Activated B cell treated with CpG ODN at 0.5 μM for 24 hours (primary cell): Measurements from ENCODE around the gene MAP4K1. TPM values are rescaled to one million over a fixed set of nuclear protein-coding genes. Genes with fewer than 3 reads are reported as not detected.
"Not testable (repeated sequence)": the region's sequence is repeated elsewhere in the genome, so short reads cannot be mapped to it uniquely, and the experiment has no call there.

Experiments
- ATAC-seq: fragments of 200-7000 bp; cut with Tn5 transposase; one replicate; pipeline ENCODE4 v1.10.0; 2021; ENCODE audit warnings: low read depth, mild to moderate bottlenecking, moderate library complexity
- CTCF ChIA-PET: fragments of 350-600 bp; sonication (Branson Sonifier 250); formaldehyde crosslinking; loops from one replicate; lab custom pipeline; 2021; ENCODE audit warnings: antibody characterized with exemption; lab: Charles Lee
- POLR2A ChIA-PET: fragments of 350-600 bp; sonication (Branson Sonifier 250); formaldehyde crosslinking; loops from one replicate; lab custom pipeline; 2021; ENCODE audit warnings: antibody characterized with exemption; lab: Charles Lee
- DNase-seq: peaks from one replicate; pipeline ENCODE4 v3.0.0; 2022
- H3K27ac Mint-ChIP-seq: one replicate; pipeline ENCODE4 v1.8.0; 2020; ENCODE audit warnings: mixed read lengths
- H3K27me3 Mint-ChIP-seq: one replicate; pipeline ENCODE4 v1.8.0; 2021; ENCODE audit warnings: mixed read lengths
- H3K36me3 Mint-ChIP-seq: one replicate; pipeline ENCODE4 v1.8.0; 2021; ENCODE audit warnings: low read depth, mixed read lengths
- H3K4me1 Mint-ChIP-seq: one replicate; pipeline ENCODE4 v1.8.0; 2021; ENCODE audit warnings: mixed read lengths
- H3K4me3 Mint-ChIP-seq: one replicate; pipeline ENCODE4 v1.8.0; 2020; ENCODE audit warnings: mild to moderate bottlenecking, mixed read lengths
- H3K9me3 Mint-ChIP-seq: one replicate; pipeline ENCODE4 v1.8.0; 2020; ENCODE audit warnings: mixed read lengths
- intact Hi-C: fragments of 100-400 bp; cut with micrococcal nuclease; formaldehyde crosslinking; loops from one replicate; pipeline ENCODE4 v1.15.1; 2024
- total RNA-seq: library from RNA; stranded (reverse); gene quantifications from 2 replicates; pipeline ENCODE4 v1.2.3, GENCODE V29; 2022
- TF ChIP-seq, protein P1 (sequence below): fragments of 200-600 bp; IDR thresholded peaks from one replicate; pipeline ENCODE4 v1.8.0; 2022; ENCODE audit warnings: antibody characterized with exemption, mild to moderate bottlenecking

Gene MAP4K1
- total RNA-seq, 1 donor from 2014 or later: 379 TPM

DNA sequence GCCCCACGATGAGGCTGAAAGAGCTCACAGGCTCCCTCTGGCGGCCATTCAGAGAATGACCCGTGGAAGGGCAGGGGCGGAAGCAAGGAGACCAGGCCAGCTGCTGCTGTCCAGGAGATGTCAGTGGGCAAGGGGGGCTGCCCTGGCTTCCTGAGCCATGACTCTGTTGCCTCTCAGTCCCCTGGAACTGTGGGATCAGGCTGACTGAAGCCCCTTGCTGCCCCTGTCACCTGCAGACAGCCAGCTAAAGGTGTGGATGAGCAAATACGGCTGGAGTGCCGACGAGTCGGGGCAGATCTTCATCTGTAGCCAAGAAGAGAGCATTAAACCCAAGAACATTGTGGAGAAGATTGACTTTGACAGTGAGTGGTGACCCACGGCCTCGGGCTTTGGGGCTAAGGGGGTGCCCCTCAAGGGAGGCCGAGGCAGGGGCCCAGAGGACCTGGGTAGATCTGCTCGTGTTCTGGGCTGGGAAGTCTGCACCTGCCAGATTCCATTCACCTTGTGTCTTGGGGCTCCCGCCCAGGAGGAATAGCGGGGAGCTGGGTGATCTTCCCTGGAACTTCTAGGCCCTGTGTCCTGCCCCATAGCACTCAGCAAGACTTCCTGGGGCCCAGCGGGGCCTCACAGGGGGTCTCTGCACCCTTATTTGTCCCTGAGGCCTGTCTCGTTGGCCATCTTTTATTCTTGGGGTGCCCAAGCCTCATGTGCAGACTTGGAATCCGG, 17.2 kb upstream of the MAP4K1 start:
- Mint-ChIP-seq H3K4me3 (no peak overlapping the region), H3K4me1 (peaks cover 29% of the 10 kb centered on the region), H3K9me3 (no peaks in the 10 kb centered on the region), H3K36me3 (peaks cover 48% of the 10 kb centered on the region), H3K27me3 (no peaks in the 10 kb centered on the region), H3K27ac (peak overlapping the region; percentile 79)
- TF ChIP-seq, protein P1, sequence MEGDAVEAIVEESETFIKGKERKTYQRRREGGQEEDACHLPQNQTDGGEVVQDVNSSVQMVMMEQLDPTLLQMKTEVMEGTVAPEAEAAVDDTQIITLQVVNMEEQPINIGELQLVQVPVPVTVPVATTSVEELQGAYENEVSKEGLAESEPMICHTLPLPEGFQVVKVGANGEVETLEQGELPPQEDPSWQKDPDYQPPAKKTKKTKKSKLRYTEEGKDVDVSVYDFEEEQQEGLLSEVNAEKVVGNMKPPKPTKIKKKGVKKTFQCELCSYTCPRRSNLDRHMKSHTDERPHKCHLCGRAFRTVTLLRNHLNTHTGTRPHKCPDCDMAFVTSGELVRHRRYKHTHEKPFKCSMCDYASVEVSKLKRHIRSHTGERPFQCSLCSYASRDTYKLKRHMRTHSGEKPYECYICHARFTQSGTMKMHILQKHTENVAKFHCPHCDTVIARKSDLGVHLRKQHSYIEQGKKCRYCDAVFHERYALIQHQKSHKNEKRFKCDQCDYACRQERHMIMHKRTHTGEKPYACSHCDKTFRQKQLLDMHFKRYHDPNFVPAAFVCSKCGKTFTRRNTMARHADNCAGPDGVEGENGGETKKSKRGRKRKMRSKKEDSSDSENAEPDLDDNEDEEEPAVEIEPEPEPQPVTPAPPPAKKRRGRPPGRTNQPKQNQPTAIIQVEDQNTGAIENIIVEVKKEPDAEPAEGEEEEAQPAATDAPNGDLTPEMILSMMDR: peak; percentile 76
- ChIA-PET POLR2A (interaction anchor here (0.6 to 2.7 kb wide), 10 partner anchors 17 to 296 kb away, joined by 3 to 45 read pairs (median 8); partner anchors contain the start of genes EIF3K, FAM98C, MAP4K1 and MRPS12), CTCF (interaction anchor here (0.7 to 6.0 kb wide), 22 partner anchors 9 to 384 kb away, joined by 3 to 80 read pairs (median 4); partner anchors contain the start of genes ACTN4, EIF3K, FAM98C and MAP4K1)
- ATAC-seq: peak; percentile 51
- DNase-seq: peak; percentile 73
- intact Hi-C loops: loop anchor here (1.0 kb wide), 5 partner anchors 16 to 232 kb away; partner anchors contain the start of genes EIF3K and FAM98C

DNA sequence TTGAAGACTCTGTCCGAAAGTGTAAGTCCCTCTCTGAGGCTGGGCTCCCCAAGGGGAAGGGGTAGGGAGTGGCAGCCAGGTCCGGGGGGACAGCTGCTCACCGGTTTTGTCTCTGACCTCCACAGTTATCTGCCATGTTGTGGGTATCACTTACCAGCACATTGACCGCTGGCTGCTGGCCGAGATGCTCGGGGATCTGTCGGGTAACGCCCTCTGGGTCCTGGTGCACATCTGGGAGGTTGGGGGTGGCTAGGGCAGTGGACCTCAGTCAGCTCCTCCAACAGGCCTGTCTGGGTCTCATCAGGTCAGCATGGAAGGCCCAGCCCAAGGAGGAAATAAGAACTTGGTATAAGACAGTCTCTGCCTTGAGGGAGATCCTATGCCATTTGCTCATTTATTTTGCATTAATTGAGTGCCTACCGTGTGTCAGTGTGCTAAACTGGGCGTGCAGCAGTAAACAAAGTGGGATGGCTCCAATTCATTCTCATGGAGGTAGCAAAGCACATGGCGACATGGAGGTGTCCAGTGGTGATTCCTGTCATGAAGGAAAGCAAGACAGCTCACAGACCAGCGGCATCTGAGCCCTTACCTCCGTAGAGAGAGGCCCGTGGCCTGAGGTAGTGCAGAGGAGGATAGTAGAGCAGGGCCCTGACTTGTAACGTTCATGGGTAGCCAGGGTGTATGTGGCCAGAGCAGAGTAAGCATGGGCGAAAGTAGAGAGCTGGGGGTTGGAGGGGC, 14.9 kb upstream of the MAP4K1 start:
- Mint-ChIP-seq H3K27me3 (no peaks in the 10 kb centered on the region), H3K36me3 (peaks cover 67% of the 10 kb centered on the region), H3K9me3 (no peaks in the 10 kb centered on the region), H3K4me3 (no peak overlapping the region), H3K27ac (no peak overlapping the region), H3K4me1 (peaks cover 28% of the 10 kb centered on the region)
- DNase-seq: no peak
- POLR2A ChIA-PET: interaction anchor here (2.6 to 2.7 kb wide), 2 partner anchors 88 to 229 kb away, joined by 17 to 45 read pairs; partner anchors contain the start of gene FAM98C
- CTCF ChIA-PET: interaction anchor here (0.6 kb wide), 2 partner anchors 88 to 100 kb away, joined by 3 read pairs; no protein-coding TSS in a partner anchor
- intact Hi-C loops: no loop called here
- ATAC-seq: no peak
- TF ChIP-seq, protein P1: no peak

DNA sequence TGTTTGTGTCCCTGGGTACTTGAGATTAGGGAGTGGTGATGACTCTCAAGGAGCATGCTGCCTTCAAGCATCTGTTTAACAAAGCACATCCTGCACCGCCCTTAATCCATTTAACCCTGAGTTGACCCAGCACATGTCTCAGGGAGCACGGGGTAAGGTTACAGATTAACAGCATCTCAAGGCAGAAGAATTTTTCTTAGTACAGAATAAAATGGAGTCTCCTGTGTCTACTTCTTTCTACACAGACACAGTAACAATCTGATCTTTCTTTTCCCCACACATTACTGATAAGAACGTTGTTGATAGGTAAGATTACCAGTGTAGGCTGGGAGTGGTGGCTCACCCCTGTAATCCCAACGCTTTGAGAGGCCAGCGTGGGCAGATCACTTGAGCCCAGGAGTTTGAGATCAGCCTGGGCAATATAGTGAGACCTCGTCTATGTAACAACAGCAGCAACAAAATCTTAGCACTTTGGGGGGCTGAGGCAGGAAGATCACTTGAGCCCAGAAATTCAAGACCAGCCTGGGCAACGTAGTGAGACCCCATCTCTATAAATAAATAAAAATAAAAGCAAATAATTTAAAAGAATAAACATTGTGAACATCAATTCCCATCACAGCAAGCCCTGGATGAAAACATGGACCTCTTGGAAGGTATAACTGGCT, 14.2 kb upstream of the MAP4K1 start:
- POLR2A ChIA-PET, DNase-seq, H3K9me3 Mint-ChIP-seq, ATAC-seq, H3K27me3 Mint-ChIP-seq, intact Hi-C loops, H3K4me3 Mint-ChIP-seq, H3K27ac Mint-ChIP-seq, CTCF ChIA-PET: not testable (repeated sequence)
- Mint-ChIP-seq H3K36me3 (peaks cover 73% of the 10 kb centered on the region), H3K4me1 (peaks cover 21% of the 10 kb centered on the region)

- peaks cover 74% of the 10 kb centered on the region for H3K36me3 Mint-ChIP-seq
- H3K4me3 Mint-ChIP-seq, POLR2A ChIA-PET, ATAC-seq, DNase-seq, H3K27me3 Mint-ChIP-seq, CTCF ChIA-PET, H3K27ac Mint-ChIP-seq, intact Hi-C loops, H3K9me3 Mint-ChIP-seq: not testable (repeated sequence)
- peaks cover 15% of the 10 kb centered on the region for H3K4me1 Mint-ChIP-seq
These were observed 13.5 kb upstream of the MAP4K1 start for GRCh38 chr19:38631301-38631700.

GRCh38 chr19:38629568-38629967, 11.8 kb upstream of the MAP4K1 start:
- DNase-seq (no peak), ATAC-seq (no peak)
- POLR2A ChIA-PET: no interaction called here
- intact Hi-C loops: no loop called here
- H3K27me3 Mint-ChIP-seq: no peaks in the 10 kb centered on the region
- TF ChIP-seq, protein P1: no peak
- no peak overlapping the region for H3K27ac Mint-ChIP-seq
- H3K9me3 Mint-ChIP-seq: no peaks in the 10 kb centered on the region
- H3K36me3 Mint-ChIP-seq: peaks cover 82% of the 10 kb centered on the region
- CTCF ChIA-PET: no interaction called here
- no peak overlapping the region for H3K4me3 Mint-ChIP-seq
- H3K4me1 Mint-ChIP-seq: peaks cover 4% of the 10 kb centered on the region
